ENCODE results near the gene INSYN1. TPM values are rescaled to one million over a fixed set of nuclear protein-coding genes. Genes with fewer than 3 reads are reported as not detected.

Gene INSYN1
- total and polyA plus RNA-seq, 9 donors = 3.1 to 9.0 (median 5.4) TPM

DNA sequence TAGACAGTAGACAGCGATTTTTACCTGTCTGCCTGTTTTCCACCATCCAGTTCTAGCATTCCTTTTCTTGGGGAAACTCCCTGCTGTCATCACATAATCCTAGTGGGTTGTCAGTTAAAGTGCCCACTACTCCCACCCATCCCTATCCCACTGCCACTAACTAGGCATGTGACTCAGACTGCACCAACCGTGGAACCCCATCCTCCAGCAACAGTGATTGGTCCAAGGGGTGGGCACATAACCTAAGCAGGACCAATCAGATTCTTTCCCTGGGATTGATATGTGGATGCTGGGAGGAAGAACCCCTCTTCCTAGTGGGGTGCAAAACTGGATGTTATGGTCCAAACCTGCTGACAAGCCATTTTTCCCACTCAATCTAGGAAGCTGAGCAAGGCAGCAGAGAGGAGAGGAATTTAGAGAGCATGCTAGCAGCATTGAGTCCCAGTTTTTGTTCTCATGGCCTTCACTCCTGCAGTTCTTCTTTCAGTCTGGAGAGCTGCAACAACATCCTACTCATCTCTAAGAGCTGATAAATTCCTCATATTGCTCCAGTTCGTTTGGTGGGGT, 3.9 kb upstream of the INSYN1 start:
- WGBS (ENCODE audit: insufficient coverage) = 86% methylated on average over 1 of the region's 3 CpGs
- Histone ChIP-seq H3K4me3 (ENCODE audit: low read length) (no peak overlapping the region), H3K36me3 (ENCODE audit: control insufficient read depth, insufficient read depth, low read length) (no peaks in the 10 kb centered on the region), H3K9me3 (replicated peaks; ENCODE audit: control insufficient read depth, low read depth, low read length) (no peaks in the 10 kb centered on the region), H3K27me3 (ENCODE audit: control insufficient read depth, insufficient read depth, low read length) (peaks cover 61% of the 10 kb centered on the region), H3K27ac (ENCODE audit: low read length) (no peak overlapping the region), H3K4me1 (ENCODE audit: control insufficient read depth, insufficient read depth, low read length) (peaks cover 8% of the 10 kb centered on the region)
- no peak for DNase-seq

DNA sequence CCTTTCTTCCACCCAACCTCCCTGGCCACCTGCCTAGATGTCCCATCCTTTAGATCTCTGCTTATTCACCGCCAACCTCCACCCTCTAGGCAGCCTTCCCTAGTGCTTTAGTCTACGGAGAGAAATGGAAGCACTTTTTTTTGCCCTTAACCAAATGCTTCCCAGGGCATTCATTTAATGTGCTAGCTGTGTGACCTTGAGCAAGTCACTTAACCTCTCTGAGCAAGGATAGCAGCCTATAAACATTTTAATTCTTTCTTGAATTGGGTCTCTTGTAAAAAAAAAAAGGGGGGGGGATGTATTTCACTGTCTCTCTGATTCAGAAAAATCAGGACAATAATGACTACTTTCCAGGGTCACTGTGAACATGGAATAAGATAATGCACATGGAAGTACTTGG, 3.2 kb upstream of the INSYN1 start:
- H3K36me3 ChIP-seq (ENCODE audit: control insufficient read depth, insufficient read depth, low read length) = no peaks in the 10 kb centered on the region
- peaks cover 61% of the 10 kb centered on the region for H3K27me3 ChIP-seq (ENCODE audit: control insufficient read depth, insufficient read depth, low read length)
- no peaks in the 10 kb centered on the region for H3K9me3 ChIP-seq (replicated peaks; ENCODE audit: control insufficient read depth, low read depth, low read length)
- no peak overlapping the region for H3K27ac ChIP-seq (ENCODE audit: low read length)
- H3K4me3 ChIP-seq (ENCODE audit: low read length) = no peak overlapping the region
- peaks cover 13% of the 10 kb centered on the region for H3K4me1 ChIP-seq (ENCODE audit: control insufficient read depth, insufficient read depth, low read length)
- no peak for DNase-seq
- WGBS (ENCODE audit: insufficient coverage) = 0% methylated on average over 1 of the region's 2 CpGs

DNA sequence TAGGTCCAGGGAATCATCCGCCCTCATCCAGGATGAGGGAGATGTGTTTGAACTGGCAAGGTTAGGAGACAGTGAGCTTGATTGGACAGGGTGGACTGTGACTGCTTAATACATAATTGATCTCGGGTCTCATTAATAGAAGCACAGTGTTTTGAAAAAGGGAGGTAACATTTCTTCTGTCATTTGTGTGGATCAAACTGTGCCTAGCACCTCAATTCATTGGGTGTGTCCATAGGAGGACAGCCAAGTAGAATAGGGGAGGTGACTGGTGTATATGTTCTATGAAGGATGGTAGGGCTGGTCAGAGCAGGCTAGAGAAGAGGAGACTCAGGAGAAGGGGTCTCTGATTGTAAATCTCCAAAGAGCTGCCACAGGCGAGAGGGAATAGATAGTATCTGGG, 2.8 kb upstream of the INSYN1 start:
- Histone ChIP-seq H3K36me3 (ENCODE audit: control insufficient read depth, insufficient read depth, low read length) (no peaks in the 10 kb centered on the region), H3K4me3 (ENCODE audit: low read length) (no peak overlapping the region), H3K4me1 (ENCODE audit: control insufficient read depth, insufficient read depth, low read length) (peaks cover 16% of the 10 kb centered on the region), H3K27ac (ENCODE audit: low read length) (no peak overlapping the region), H3K9me3 (replicated peaks; ENCODE audit: control insufficient read depth, low read depth, low read length) (no peaks in the 10 kb centered on the region), H3K27me3 (ENCODE audit: control insufficient read depth, insufficient read depth, low read length) (peaks cover 64% of the 10 kb centered on the region)
- no peak for DNase-seq
- 78% methylated on average over 1 of the region's 3 CpGs for WGBS (ENCODE audit: insufficient coverage)

DNA sequence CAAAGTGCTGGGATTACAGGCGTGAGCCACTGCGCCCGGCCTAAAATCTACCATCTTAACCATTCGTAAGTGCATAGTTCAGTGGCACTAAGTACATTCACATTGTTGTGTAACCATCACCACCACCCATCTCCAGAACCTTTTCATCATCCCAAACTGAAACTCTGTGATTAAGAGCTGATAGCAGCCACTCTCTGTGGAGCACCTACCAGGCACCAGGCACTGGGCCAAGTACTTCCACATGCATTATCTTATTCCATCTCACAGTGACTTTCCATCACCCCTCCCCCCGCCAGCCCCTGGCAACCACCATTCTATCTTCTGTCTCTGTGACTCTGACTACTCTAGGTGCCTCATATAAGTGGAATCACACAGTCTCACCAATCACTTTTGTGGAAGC, 2.3 kb upstream of the INSYN1 start:
- WGBS (ENCODE audit: insufficient coverage) = 95% methylated on average over 5 of the region's 5 CpGs
- Histone ChIP-seq H3K36me3 (ENCODE audit: control insufficient read depth, insufficient read depth, low read length) (no peaks in the 10 kb centered on the region), H3K27me3 (ENCODE audit: control insufficient read depth, insufficient read depth, low read length) (peaks cover 65% of the 10 kb centered on the region), H3K4me1 (ENCODE audit: control insufficient read depth, insufficient read depth, low read length) (peaks cover 16% of the 10 kb centered on the region), H3K9me3 (replicated peaks; ENCODE audit: control insufficient read depth, low read depth, low read length) (no peaks in the 10 kb centered on the region), H3K27ac (ENCODE audit: low read length) (no peak overlapping the region), H3K4me3 (ENCODE audit: low read length) (no peak overlapping the region)
- no peak for DNase-seq

DNA sequence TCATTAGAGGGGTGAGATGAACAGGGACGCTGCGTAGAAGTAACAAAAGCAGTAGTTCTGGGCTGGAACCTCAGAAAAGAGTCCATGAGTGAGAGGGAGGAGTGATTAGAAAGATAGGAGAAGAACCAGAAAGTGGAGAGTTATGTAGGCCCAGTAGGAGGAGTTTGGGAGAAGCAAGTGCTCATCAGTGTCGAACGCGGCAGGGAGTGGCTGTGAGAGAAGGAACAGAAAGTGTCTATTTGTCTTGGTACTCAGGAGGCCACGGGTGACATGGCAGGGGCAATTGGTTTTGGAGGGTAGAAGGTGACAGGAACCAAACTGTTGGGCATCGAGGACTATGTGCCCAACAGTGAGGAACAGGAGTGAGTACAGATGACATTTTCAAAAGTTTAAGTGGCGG, 1.3 kb upstream of the INSYN1 start:
- no peak overlapping the region for H3K4me3 ChIP-seq (ENCODE audit: low read length)
- H3K9me3 ChIP-seq (replicated peaks; ENCODE audit: control insufficient read depth, low read depth, low read length) = no peaks in the 10 kb centered on the region
- H3K4me1 ChIP-seq (ENCODE audit: control insufficient read depth, insufficient read depth, low read length) = peaks cover 16% of the 10 kb centered on the region
- no peak overlapping the region for H3K27ac ChIP-seq (ENCODE audit: low read length)
- H3K36me3 ChIP-seq (ENCODE audit: control insufficient read depth, insufficient read depth, low read length) = no peaks in the 10 kb centered on the region
- DNase-seq = no peak
- WGBS (ENCODE audit: insufficient coverage) = 63% methylated on average over 8 of the region's 8 CpGs
- H3K27me3 ChIP-seq (ENCODE audit: control insufficient read depth, insufficient read depth, low read length) = peaks cover 61% of the 10 kb centered on the region

DNA sequence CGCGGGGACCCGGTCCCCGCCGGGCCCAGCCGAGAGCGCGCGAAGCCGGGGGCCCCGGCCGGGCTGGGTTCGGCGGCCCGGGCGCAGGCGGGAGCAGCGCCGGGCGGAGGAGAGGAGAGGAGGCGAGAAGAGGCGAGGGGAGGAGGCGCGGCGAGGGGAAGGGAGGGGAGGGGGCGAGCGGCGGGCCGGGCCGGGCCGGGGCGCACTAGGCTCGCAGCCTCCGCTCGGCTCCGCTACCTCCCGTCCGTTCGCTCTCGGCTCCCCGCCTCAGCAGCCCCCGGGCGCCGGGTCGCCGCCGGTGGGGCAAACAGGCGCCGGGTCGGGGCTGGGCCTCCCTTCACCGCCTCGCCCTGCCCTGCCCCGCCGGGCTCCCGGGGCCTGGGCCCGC, 351 bp downstream of the INSYN1 start:
- DNase-seq = peak; percentile 63
- peaks cover 59% of the 10 kb centered on the region for H3K27me3 ChIP-seq (ENCODE audit: control insufficient read depth, insufficient read depth, low read length)
- H3K4me1 ChIP-seq (ENCODE audit: control insufficient read depth, insufficient read depth, low read length) = peaks cover 16% of the 10 kb centered on the region

DNA sequence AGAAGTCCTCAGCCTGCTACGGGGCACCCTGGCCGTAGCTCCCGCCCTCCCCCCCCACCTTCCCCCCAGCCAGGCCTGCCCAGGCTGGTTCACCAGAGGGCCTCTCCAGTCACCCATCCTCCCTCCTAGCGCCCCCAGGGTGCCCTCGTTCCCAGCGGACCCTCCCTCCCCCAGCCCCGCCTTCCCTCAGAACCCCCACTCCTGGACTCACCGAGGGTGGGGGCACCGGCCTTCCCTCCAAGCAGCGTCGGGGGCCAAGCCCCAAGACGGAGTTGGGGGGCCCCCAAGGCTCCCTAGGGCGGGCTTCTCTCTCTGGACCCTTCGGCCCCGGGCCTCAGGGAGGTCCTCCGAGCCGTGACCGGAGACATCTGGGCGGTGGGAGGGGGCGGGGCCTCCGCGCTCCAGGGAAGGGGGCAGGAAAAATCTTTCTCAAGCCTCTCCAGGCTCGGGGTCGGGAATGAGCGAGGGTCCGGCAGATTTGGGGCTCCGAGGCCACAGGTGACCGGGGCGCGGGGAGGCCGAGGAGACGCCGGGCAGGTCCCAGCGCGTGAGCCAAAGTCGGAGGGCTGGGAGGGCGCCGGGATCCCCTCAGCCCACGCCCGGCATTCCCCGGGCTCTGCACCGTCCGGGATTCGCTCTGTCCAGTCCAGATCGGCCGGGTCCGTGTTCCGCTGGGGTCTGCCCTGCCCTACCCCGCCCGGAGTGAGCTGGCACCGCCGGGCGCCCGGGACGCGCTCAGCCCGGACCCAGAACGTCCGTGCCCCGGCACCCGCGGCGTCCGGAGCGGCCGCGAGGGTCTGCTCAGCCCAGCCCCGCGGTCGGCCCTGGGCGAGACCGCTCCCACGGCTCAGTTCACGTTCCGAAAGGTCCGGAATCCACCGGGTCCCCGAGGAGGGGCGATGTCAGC, 999 bp downstream of the INSYN1 start:
- WGBS (ENCODE audit: insufficient coverage) = under 1% methylated on average over 68 of the region's 79 CpGs
- Histone ChIP-seq H3K36me3 (ENCODE audit: control insufficient read depth, insufficient read depth, low read length) (no peaks in the 10 kb centered on the region), H3K4me3 (ENCODE audit: low read length) (peak overlapping the region; percentile 43), H3K9me3 (replicated peaks; ENCODE audit: control insufficient read depth, low read depth, low read length) (no peaks in the 10 kb centered on the region), H3K27ac (ENCODE audit: low read length) (no peak overlapping the region), H3K27me3 (ENCODE audit: control insufficient read depth, insufficient read depth, low read length) (peaks cover 54% of the 10 kb centered on the region), H3K4me1 (ENCODE audit: control insufficient read depth, insufficient read depth, low read length) (peaks cover 19% of the 10 kb centered on the region)
- DNase-seq = peak; percentile 12

More for the DNA sequence above, 351 bp downstream of the INSYN1 start:
- no peaks in the 10 kb centered on the region for H3K36me3 ChIP-seq (ENCODE audit: control insufficient read depth, insufficient read depth, low read length)
- H3K9me3 ChIP-seq (replicated peaks; ENCODE audit: control insufficient read depth, low read depth, low read length) = no peaks in the 10 kb centered on the region
- WGBS (ENCODE audit: insufficient coverage) = under 1% methylated on average over 45 of the region's 56 CpGs
- no peak overlapping the region for H3K27ac ChIP-seq (ENCODE audit: low read length)
- peak overlapping the region; percentile 43 for H3K4me3 ChIP-seq (ENCODE audit: low read length)

DNA sequence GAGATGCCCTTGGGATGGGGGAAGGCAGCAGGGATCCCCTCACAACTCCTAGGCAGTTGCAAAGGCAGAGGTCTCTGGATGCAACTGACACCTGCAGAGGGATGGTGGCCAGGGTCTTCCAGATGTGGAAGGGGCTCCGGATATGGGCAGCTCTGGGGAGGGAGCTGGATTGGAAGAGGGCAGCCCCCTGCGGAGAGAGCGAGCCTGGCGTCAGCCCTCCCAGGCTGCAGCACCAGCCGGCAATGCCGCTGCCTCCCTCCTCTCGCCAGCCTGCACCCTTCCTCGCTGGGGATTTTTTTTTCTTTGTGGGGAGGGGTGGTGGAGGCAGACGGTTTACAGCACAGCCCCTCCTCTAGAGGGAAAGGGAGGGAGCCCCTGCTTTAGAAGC, 1.6 kb downstream of the INSYN1 start:
- DNase-seq = no peak
- Histone ChIP-seq H3K27ac (ENCODE audit: low read length) (no peak overlapping the region), H3K36me3 (ENCODE audit: control insufficient read depth, insufficient read depth, low read length) (no peaks in the 10 kb centered on the region), H3K27me3 (ENCODE audit: control insufficient read depth, insufficient read depth, low read length) (peaks cover 51% of the 10 kb centered on the region), H3K4me1 (ENCODE audit: control insufficient read depth, insufficient read depth, low read length) (peaks cover 25% of the 10 kb centered on the region), H3K9me3 (replicated peaks; ENCODE audit: control insufficient read depth, low read depth, low read length) (no peaks in the 10 kb centered on the region), H3K4me3 (ENCODE audit: low read length) (no peak overlapping the region)
- WGBS (ENCODE audit: insufficient coverage) = no CpG with 5 or more reads among the region's 9 CpGs

DNA sequence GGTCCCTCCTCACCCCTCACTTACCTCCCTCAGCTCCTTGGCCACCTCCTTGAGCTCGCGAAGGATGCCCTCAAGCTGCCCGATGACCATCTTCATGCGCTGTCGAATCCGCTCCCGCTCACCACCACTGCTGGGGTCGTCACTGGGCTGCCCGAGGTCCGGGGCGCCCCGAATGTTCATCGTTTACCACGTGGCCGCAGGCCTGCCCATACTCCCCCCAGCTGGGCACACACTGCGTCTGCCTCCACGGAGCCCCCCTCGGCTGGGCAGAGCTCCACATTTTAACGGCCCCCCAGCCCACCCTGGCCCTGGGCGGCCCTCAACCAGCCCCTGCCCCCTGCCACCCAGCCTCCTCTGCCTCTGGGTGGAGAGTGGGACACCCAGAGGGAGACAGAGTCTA, 2.2 kb downstream of the INSYN1 start:
- Histone ChIP-seq H3K27me3 (ENCODE audit: control insufficient read depth, insufficient read depth, low read length) (peaks cover 48% of the 10 kb centered on the region), H3K9me3 (replicated peaks; ENCODE audit: control insufficient read depth, low read depth, low read length) (no peaks in the 10 kb centered on the region), H3K27ac (ENCODE audit: low read length) (no peak overlapping the region), H3K36me3 (ENCODE audit: control insufficient read depth, insufficient read depth, low read length) (no peaks in the 10 kb centered on the region), H3K4me1 (ENCODE audit: control insufficient read depth, insufficient read depth, low read length) (peaks cover 28% of the 10 kb centered on the region), H3K4me3 (ENCODE audit: low read length) (no peak overlapping the region)
- 74% methylated on average over 15 of the region's 20 CpGs for WGBS (ENCODE audit: insufficient coverage)
- no peak for DNase-seq

DNA sequence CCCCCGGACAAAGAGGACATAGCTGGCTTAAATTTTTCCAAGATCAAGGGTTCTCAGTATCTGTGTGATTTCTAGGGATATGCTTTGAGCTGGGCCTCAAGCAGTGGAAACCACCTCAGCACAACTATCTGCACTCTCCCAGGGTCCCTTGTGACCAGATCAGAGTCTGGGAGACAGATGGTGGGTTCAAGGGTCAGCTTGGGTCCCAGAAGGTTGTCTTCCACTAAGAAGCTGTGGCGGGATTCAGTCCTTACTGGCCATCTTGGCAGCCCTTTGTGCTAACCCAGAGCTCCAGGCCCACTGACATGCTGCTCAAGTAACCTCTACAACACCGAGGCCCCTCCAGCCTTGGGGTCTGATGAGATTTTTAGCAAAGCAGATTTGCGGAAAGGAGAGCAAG, 2.7 kb downstream of the INSYN1 start:
- no peak overlapping the region for H3K4me3 ChIP-seq (ENCODE audit: low read length)
- WGBS (ENCODE audit: insufficient coverage) = 71% methylated on average over 2 of the region's 4 CpGs
- H3K36me3 ChIP-seq (ENCODE audit: control insufficient read depth, insufficient read depth, low read length) = no peaks in the 10 kb centered on the region
- no peaks in the 10 kb centered on the region for H3K9me3 ChIP-seq (replicated peaks; ENCODE audit: control insufficient read depth, low read depth, low read length)
- no peak overlapping the region for H3K27ac ChIP-seq (ENCODE audit: low read length)
- peaks cover 46% of the 10 kb centered on the region for H3K27me3 ChIP-seq (ENCODE audit: control insufficient read depth, insufficient read depth, low read length)
- peaks cover 28% of the 10 kb centered on the region for H3K4me1 ChIP-seq (ENCODE audit: control insufficient read depth, insufficient read depth, low read length)
- DNase-seq = no peak

Measured in muscle of leg (tissue), 11 donors.